Left renal cortex interstitium (tissue), 4 donors: ENCODE data around the gene BCL11B. TPM values are rescaled to one million over a fixed set of nuclear protein-coding genes. Genes with fewer than 3 reads are reported as not detected.

Source experiments
- DNase-seq, 4 donors: peaks; one replicate each; pipeline ENCODE4 v3.0.0-alpha.2; 2013; ENCODE audit warnings: low read depth in 4 of 4, low spot score in 2 of 4, missing footprints in 1 of 4
- polyA plus RNA-seq, 4 donors: library from polyadenylated mRNA; unstranded; fragments of 120-200 nt; gene quantifications; one replicate each; pipeline ENCODE4 v1.2.1, GENCODE V29; 2013; ENCODE audit not compliant: insufficient read length in 4 of 4

BCL11B gene
- polyA plus RNA-seq, 4 donors = 1.7 to 2.9 (median 2.4) TPM

DNA sequence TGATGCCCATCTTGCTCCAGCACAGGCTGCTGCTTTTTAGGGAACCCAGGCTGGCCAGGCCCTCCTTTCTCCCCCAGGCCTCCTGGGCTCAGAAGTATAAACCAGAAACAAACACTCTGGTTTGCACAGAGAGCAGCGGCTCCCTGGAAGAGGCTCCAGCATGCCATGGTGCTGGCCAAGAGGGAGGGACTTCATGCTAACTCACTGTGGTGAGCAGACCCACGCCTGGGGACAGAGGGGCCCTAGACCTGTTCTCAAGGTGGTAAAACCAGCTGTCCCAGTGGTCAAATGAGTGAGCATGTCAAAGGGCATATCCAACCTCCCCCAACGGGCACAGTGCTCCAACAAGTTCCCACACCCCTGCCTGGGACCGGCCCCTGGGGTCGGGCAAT, 15.5 kb downstream of the BCL11B start:
- no peak for DNase-seq

DNA sequence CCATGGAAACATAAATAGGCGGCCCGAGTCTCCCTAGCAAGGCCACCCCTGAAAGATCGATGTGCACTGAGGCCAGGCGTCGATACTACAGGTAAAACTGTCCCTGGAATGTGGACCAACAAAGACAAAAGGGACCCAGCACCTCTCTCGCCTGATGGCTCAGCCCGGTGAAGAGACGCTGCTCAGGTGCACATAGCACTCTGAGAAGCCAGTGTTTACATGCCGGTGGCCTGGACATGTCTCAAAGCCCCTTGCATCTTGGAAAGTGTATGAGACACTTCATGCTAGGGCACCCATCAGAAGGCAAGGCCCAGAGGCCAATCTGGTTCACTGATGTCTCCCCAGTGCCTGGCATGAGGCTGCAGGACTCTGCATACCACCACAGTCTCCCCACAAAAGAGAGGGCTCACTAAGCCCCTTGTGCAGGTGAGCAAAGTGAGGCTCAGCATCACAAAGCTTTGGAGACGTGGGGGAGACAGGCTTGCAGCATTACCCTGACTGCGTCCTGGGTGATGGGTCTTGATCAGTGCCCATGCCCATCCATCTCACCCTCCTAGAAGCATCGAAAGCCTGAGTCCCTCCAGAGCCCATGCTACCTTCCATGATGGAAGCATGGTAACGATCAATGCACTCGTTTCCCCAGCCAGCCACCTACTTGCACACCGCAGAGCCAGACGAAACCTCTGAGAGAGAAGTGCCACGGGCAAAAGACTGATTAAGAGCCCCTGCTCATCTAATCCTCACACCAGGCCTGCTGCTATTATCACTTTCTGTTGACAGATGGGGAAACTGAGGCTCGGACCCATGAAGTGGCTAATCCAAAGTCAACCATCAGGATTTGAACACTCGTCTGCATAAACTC, 16.1 kb downstream of the BCL11B start:
- DNase-seq = no peak

DNA sequence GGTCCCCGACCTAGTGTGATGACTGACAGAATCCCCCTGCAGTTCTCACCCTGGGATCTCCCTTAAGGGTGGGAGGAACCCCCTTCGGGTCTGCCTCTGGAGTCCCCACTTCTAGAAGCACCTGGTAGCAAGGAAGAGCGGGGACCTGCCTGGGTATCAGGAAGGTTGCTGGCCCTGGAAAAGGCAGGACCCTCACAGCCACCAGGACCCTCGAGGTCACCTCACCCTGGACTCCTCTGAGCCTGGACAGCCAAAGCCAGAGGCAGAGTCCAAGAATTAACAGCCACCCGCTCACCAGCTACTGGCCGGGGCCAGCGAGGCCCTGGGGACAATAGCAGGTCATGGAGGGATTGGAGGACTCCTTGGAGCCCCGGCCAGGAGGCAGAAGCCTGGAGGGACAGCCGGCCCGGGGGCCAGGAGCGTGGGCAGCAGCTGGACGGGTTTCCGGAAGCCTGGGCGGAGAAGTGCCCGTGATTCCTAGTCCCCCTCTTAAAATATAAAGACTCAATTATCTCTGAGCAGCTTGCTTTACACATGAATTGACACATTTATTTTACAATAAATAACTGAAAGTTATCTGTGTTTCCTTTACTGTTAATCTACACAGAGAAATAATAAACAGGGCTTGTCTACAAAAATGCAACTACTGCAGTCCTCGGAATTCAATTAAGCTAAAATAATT, 17.5 kb downstream of the BCL11B start:
- no peak for DNase-seq

- DNase-seq = no peak
Observed at GRCh38 chr14:99253890-99254289, 18.1 kb downstream of the BCL11B start.

DNA sequence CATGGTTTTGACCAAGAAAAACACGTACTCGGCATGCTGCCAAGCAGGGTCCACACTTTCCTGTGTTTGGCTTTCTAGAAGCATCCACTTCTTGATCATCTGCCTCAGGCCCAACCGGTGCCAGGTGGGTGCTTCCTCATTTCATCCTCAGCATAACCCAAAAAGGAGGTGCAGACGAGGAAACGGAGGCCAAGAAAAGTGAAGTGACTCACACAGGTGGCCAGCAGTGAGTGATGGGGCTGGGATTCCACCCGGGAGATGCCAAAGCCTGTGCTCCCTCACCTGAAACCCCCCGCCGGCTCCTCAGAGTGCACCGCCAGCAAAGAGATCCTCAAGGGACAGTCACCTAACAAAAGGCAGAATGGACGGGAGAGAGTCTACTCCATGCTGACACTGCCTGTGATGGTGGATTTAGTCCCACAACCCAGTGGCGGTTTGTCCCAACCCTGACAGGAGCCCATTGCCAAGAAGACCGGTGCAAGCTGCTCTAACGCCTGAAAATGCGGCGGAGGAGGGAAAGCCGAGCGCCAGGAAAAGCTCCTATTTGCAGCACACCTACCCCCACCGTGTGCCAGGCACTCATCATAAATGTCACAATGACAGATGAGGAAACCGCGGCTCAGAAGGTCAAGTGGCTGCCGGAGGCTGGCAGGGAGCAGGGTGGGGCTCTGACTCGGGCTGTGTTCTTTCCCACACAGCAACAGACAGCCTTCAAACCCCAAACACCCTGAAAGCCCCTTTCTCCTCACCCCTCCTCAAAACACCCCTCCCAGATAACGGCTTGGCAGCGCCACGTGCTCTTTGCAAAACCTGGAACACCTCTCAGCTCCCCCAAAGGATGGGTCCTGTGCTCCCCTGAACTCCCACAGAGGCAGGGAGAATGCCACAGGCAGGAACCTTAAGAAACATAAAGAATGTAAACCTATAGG, 18.8 kb downstream of the BCL11B start:
- no peak for DNase-seq

DNA sequence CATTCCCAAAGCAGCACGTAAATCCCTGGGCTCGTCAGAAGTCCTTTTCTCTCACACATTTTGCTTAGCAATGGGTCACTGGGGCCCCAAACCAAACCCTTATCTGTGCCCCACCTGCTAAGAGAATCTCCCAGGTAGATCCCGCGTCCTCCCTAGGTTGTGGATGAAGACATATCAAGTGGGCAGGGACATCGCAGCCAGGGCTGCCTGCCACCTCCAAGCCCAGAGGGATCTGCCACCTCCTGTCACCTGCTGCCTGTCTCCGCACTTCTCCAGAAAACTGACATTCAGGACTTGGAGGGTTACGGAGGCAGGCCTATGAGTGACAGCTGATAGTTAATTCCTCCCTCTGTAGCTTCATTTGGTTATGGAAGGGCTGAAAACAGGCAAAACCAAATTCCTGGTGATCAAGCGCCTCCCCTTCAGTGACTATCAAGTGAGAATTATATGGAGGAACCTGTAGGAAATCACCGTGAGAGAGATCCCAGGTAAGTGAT, 19.5 kb downstream of the BCL11B start:
- DNase-seq = no peak

GRCh38 chr14:99251721-99252120, 20.3 kb downstream of the BCL11B start:
- DNase-seq = no peak

GRCh38 chr14:99250636-99251208, 21.3 kb downstream of the BCL11B start:
- no peak for DNase-seq

DNA sequence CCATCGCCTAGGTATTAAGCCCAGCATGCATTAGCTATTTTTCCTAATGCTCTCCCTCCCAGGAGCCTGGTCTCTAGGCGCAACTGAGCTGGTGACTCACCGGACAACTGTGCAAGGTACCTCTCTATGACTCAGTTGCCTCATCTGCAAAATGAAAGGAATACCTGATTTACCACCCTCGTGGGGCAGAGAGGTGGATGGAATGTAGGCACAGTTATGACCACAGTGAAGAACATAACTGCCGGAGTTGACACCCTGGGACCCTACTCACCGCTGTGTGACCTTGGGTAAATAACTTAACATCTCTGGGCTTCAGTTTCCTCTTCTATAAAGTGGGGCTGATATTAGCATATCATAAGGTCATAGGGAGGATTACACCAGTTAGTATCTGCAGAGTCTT, 22.6 kb downstream of the BCL11B start:
- no peak for DNase-seq

DNA sequence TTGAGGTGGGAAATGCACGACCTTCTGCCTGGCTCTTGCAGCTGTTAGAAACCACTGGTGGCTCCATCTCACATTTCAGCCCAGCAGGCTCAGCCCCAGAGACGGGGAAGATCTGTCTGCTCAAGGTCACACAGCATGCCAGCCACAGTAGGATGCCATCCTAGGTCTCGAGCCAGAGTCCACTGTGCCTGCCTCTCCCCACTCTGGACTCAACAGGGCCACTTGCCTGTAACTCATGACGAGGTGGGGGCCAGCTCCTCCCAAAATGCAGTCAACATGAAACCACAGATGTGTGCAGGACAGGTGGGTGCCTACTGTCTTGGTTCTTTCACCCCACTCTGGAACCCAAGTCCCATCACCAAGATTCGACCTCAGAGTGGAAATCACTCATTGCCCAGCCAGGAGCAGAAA, 23.2 kb downstream of the BCL11B start:
- no peak for DNase-seq

GRCh38 chr14:99247772-99248171, 24.2 kb downstream of the BCL11B start:
- DNase-seq = no peak

- DNase-seq = no peak
Observed at GRCh38 chr14:99247101-99247729, 24.8 kb downstream of the BCL11B start.

DNA sequence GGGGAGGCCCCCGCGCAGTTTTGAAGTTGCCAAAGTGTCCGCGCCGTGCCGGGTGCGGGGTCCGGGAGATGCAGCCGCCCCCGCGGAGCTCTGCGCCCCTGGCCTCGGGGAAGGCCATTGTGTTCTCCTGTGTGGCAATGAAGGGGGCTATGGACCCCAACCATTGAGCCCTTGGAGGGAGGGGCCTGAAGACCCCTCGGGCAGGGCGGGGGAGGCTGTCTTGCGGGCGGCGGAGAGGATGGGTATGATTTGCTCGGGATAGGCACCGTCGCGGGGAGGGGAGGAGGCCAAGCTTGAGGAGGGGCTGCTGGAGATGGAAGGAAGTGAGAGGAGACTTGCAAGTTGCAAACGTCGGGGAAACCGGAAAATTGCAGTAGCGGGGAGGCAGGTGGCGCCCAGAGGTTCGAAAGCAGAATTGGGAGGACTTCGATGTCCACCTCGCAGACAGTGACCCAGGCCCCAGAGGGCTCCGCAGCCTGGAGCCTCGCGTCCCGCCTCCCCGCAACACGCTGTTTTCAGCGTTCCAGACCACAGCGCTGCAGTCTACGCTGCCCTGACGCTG, 25.4 kb downstream of the BCL11B start:
- DNase-seq = no peak

GRCh38 chr14:99245564-99246511, 26.2 kb downstream of the BCL11B start:
- DNase-seq = no peak

GRCh38 chr14:99244941-99245563, 26.9 kb downstream of the BCL11B start:
- no peak for DNase-seq

DNA sequence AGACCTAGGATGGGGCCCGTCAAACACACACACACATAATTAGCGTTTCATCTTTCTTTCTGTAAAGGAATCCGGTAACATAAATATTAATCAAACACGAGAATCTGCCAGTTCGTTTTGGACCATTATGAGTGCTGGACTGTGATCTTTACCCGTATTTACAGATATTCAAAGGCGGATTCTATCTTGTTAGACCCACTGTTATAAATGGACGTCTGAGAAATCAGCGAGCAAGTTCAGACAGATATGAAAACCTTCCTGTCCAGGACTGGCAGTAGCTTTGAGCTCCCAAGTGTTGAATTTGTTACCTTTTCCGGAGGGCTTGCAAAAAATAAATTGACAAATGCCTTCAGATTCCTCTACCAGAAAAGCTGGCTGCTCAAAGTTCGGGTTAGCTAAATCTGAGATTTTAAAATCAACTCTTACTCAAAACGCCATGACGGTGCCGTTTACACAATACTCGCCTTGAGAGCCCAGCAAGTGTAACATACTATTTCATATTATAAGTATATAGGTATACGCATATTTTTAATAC, 27.6 kb downstream of the BCL11B start:
- no peak for DNase-seq

DNA sequence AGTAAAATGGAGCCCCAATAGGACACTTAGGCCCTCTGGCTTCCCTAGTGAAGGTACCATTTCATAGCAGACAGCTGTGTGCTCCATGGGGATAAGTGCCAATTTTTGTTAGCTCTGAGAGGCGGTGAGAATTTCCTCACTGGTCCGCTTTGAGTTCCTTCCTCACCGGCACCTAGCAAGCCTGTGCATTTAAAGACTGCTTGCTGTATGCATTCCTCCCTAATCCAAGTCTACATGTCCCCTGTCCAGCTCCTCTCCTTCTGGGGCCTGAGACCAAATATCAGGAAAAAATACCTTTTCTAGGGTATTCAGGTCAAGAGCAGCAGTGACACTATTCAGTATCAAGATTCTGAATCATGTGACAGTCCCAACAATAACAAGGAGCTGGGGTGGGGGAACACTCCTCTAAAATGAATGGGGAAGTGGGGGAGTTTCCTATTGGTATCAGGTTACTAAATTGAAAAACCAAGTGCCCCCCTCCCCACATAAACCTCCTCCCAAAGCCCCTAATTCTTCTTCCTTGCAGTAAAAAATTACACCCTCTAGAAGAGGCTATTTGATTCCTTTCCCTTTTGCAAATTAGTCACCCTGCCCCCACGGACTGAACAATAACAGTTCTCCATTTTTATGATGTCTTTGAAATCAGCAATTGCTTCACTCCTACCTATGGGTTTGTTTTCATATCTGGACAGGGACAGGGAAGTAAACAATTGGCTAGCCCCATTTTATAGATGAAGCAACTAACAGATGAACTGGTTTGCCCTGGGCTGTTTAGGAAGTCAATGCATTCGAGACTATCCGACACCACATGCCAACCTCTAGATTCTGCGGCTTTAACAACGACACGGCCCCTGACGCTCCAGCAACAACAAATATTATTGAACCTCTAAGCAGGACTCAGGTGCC, 28.9 kb downstream of the BCL11B start:
- no peak for DNase-seq
